Neuronal stem cell (in vitro differentiated cells): Measurements from ENCODE around the gene MSANTD2.
A peak's percentile ranks its signal among the peaks of the same experiment; 100 is the strongest.

ENCODE experiments used
- DNase-seq: peaks from one replicate; pipeline ENCODE4 v3.0.0-alpha.2; 2013; ENCODE audit warnings: low spot score
- H2AFZ ChIP-seq: one replicate; pipeline ENCODE4 v1.6.1; 2013; ENCODE audit warnings: mild to moderate bottlenecking, low read length, inconsistent platforms
- H2AK5ac ChIP-seq: 2 replicates; pipeline ENCODE4 v1.6.1; 2013; ENCODE audit warnings: low read depth, mild to moderate bottlenecking, inconsistent platforms, low read length, moderate library complexity, mixed read lengths
- H2BK120ac ChIP-seq: 2 replicates; pipeline ENCODE4 v1.6.1; 2013; ENCODE audit warnings: low read depth, mild to moderate bottlenecking, inconsistent platforms, low read length, moderate library complexity, mixed read lengths
- H2BK12ac ChIP-seq: one replicate; pipeline ENCODE4 v1.6.1; 2013; ENCODE audit warnings: low read length, inconsistent platforms
- H2BK15ac ChIP-seq: 2 replicates; pipeline ENCODE4 v1.6.1; 2013; ENCODE audit warnings: mild to moderate bottlenecking, low read length, inconsistent platforms, mixed read lengths
- H2BK5ac ChIP-seq: one replicate; pipeline ENCODE4 v1.6.1; 2013; ENCODE audit warnings: inconsistent platforms, mild to moderate bottlenecking, low read length, moderate library complexity
- H3K14ac ChIP-seq: one replicate; pipeline ENCODE4 v1.6.1; 2013; ENCODE audit warnings: low read length, inconsistent platforms
- H3K18ac ChIP-seq: 2 replicates; pipeline ENCODE4 v1.6.1; 2013; ENCODE audit warnings: low read length, inconsistent platforms
- H3K23ac ChIP-seq: 2 replicates; pipeline ENCODE4 v1.6.1; 2013; ENCODE audit warnings: low read depth, mild to moderate bottlenecking, mixed read lengths, low read length, inconsistent platforms; ENCODE audit not compliant: poor library complexity
- H3K27ac ChIP-seq: replicated peaks from 3 replicates; pipeline ENCODE4 v1.5.1; 2013; ENCODE audit warnings: low read length, inconsistent platforms
- H3K27me3 ChIP-seq, 3 experiments: 2 replicates each; pipeline ENCODE4 v1.6.1; 2013; ENCODE audit warnings: low read length in 3 of 3, mild to moderate bottlenecking in 2 of 3, inconsistent platforms in 1 of 3, low read depth in 1 of 3, mixed read lengths in 1 of 3, moderate library complexity in 1 of 3; ENCODE audit not compliant: control insufficient read depth in 3 of 3, insufficient read depth in 3 of 3
- H3K36me3 ChIP-seq, 2 donors: replicated peaks in 1 of 2; 2 replicates each; pipeline ENCODE4 v1.6.1; 2013; ENCODE audit warnings: low read length in 2 of 2; ENCODE audit not compliant: control insufficient read depth in 2 of 2, insufficient read depth in 2 of 2
- H3K4ac ChIP-seq: 2 replicates; pipeline ENCODE4 v1.6.1; 2013; ENCODE audit warnings: inconsistent platforms, mild to moderate bottlenecking, low read length, moderate library complexity
- H3K4me1 ChIP-seq, 2 donors: 1 replicate in 1 of 2; 2 replicates in 1 of 2; pipeline ENCODE4 v1.6.1; 2013; ENCODE audit warnings: low read length in 2 of 2, low read depth in 1 of 2; ENCODE audit not compliant: control insufficient read depth in 2 of 2, insufficient read depth in 1 of 2
- H3K4me2 ChIP-seq: one replicate; pipeline ENCODE4 v1.6.1; 2013; ENCODE audit warnings: mild to moderate bottlenecking, low read length, inconsistent platforms; ENCODE audit not compliant: insufficient read depth, poor library complexity, severe bottlenecking
- H3K4me3 ChIP-seq, 2 donors: 2 replicates each; pipeline ENCODE4 v1.5.1; 2013; ENCODE audit warnings: low read length in 2 of 2, mild to moderate bottlenecking in 2 of 2, inconsistent platforms in 1 of 2, moderate library complexity in 1 of 2
- H3K79me1 ChIP-seq: one replicate; pipeline ENCODE4 v1.6.1; 2013; ENCODE audit warnings: low read depth, mild to moderate bottlenecking, inconsistent platforms, low read length, moderate library complexity
- H3K9ac ChIP-seq: one replicate; pipeline ENCODE4 v1.6.1; 2013; ENCODE audit warnings: mild to moderate bottlenecking, low read depth, low read length, inconsistent platforms; ENCODE audit not compliant: poor library complexity
- H3K9me3 ChIP-seq, 2 donors: replicated peaks in 1 of 2; 2 replicates each; pipeline versions ENCODE3 to v1.6.1; 2013; ENCODE audit warnings: low read length in 2 of 2, mild to moderate bottlenecking in 2 of 2, inconsistent platforms in 1 of 2, low read depth in 1 of 2, mixed read lengths in 1 of 2, moderate library complexity in 1 of 2; ENCODE audit not compliant: control insufficient read depth in 2 of 2, insufficient read depth in 1 of 2
- H4K8ac ChIP-seq: one replicate; pipeline ENCODE4 v1.6.1; 2013; ENCODE audit warnings: low read depth, mild to moderate bottlenecking, inconsistent platforms, low read length, moderate library complexity
- H4K91ac ChIP-seq: one replicate; pipeline ENCODE4 v1.6.1; 2013; ENCODE audit warnings: low read length, low read depth, mild to moderate bottlenecking, inconsistent platforms; ENCODE audit not compliant: poor library complexity
- WGBS, 2 donors: extraction: QIAGEN DNeasy Blood & Tissue Kit; methylation state at CpG; one replicate each; pipeline ENCODE4 v1.1.7; 2013; ENCODE audit warnings: missing lambda C conversion rate in 2 of 2, mixed read lengths in 1 of 2; ENCODE audit not compliant: insufficient read length in 2 of 2, insufficient replicate concordance in 1 of 2; ENCODE audit errors: extremely low coverage in 2 of 2; 5-methylcytosine and 5-hydroxymethylcytosine counted together

MSANTD2 gene

DNA sequence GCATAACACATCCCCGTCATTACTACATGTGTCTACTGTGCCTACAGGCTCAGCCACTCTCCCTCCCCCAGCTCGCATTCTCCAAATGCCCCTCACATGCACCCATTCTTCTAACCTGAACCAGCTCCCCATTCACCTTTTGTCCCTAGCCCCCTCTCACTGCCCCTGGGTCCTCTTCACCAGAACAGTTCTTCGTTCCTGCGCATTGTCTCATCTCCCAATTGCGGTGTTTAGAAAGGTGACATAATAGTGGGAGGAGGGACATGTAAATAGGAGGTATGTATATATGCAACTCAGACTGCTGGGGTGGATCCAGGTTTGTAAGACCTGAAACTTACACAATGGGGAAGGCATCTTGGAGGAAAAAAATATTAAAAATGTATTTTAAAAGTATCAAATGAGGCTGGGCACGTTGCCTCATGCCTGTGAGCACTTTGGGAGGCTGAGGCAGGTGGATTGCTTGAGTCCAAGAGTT, 43.4 kb downstream of the MSANTD2 start:
- H2BK12ac ChIP-seq: no peak overlapping the region
- H3K36me3 ChIP-seq: peaks cover 0 to 2% of the 10 kb centered on the region in 2 donors
- no peak for DNase-seq
- H3K4ac ChIP-seq: no peak overlapping the region
- no peak overlapping the region for H3K4me3 ChIP-seq
- H3K9me3 ChIP-seq: peaks cover 5 to 7% of the 10 kb centered on the region in 2 donors
- H2BK15ac ChIP-seq: no peak overlapping the region
- H3K23ac ChIP-seq: no peak overlapping the region
- no peak overlapping the region for H2BK120ac ChIP-seq
- no CpG with 5 or more reads among the region's 6 CpGs for WGBS, 2 donors
- no peak overlapping the region for H3K4me2 ChIP-seq
- peaks cover 9 to 31% of the 10 kb centered on the region in 2 donors for H3K4me1 ChIP-seq
- no peak overlapping the region for H3K9ac ChIP-seq
- H3K27me3 ChIP-seq: peaks cover 0 to 88% (median 55%) of the 10 kb centered on the region in 3 experiments
- H3K14ac ChIP-seq: no peak overlapping the region
- no peak overlapping the region for H4K8ac ChIP-seq
- no peak overlapping the region for H3K18ac ChIP-seq
- no peak overlapping the region for H4K91ac ChIP-seq
- H3K27ac ChIP-seq: no peak overlapping the region
- H2BK5ac ChIP-seq: no peak overlapping the region
- H3K79me1 ChIP-seq: no peaks in the 10 kb centered on the region
- H2AFZ ChIP-seq: no peak overlapping the region
- no peak overlapping the region for H2AK5ac ChIP-seq

DNA sequence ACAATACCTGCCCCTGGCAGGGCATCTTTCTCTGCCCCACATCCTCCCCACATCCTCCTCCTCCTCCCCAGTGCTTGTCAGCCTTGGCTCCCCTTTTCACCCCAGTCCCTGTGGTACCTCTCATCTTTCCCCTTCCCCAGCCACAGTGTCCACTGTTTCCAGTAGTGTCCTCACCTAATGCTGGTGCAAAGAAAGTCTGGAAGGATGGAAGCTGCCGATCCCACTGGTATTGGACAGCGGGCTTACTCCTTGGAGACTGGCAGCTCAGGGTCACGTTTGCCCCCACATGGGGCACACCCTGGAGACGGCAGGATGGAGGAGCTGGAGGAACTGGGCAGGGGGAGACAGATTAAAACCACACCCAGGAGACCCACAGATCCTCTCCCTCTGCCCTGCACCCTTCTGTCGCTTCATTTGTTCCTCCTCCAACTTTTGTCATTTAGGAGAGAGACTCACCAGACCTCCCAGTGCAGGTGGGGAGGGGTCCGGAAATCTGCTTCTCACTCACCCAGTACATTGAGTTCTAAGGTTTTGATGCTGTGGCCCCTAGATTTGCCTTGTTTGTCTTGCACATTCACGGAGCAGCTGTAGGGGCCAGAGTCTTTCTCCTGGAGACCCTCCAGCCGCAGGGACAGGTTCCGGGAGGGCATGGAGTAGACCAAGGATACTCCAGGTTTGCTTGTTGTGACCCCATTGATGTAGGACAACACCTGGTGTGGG, 44.0 kb downstream of the MSANTD2 start:
- Histone ChIP-seq H3K4ac (no peak overlapping the region), H3K4me3 (no peak overlapping the region), H3K36me3 (no peaks in the 10 kb centered on the region), H3K9me3 (peaks cover 5 to 6% of the 10 kb centered on the region in 2 donors), H3K4me1 (peaks cover 9 to 26% of the 10 kb centered on the region in 2 donors), H3K23ac (no peak overlapping the region), H2BK12ac (peak overlapping the region; percentile 42), H3K18ac (peak overlapping the region; percentile 83), H2BK5ac (no peak overlapping the region), H3K14ac (no peak overlapping the region), H3K27me3 (peaks cover 0 to 88% (median 55%) of the 10 kb centered on the region in 3 experiments), H2AFZ (no peak overlapping the region), H4K8ac (no peak overlapping the region), H2BK15ac (no peak overlapping the region), H2BK120ac (no peak overlapping the region), H4K91ac (no peak overlapping the region), H3K27ac (no peak overlapping the region), H3K4me2 (no peak overlapping the region), H3K9ac (no peak overlapping the region), H2AK5ac (peak overlapping the region; percentile 63), H3K79me1 (no peaks in the 10 kb centered on the region)
- DNase-seq: no peak
- WGBS, 2 donors: no CpG with 5 or more reads among the region's 9 CpGs

DNA sequence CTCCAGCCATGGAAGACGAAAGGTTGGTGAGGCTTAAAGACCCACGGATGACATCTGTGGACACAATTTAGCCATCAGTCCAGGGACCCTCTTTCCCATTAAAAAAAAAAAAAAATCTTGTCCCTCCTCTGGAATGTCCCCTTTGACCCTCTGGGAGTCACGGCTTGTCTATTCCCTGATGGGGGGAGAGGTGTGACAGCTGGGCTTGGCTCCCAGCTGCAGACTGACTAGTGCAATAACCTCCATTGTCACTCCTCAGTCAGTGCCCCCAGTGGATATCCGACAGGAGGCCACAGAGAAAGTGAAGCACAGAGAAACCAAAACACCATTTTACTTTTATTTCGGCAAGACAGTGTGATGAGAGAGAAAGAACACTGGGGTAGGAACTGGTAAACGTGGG, 45.5 kb downstream of the MSANTD2 start:
- no peak for DNase-seq
- Histone ChIP-seq H3K27ac (no peak overlapping the region), H3K27me3 (peaks cover 0 to 88% (median 53%) of the 10 kb centered on the region in 3 experiments)

GRCh38 chr11:124754309-124754708, 45.9 kb downstream of the MSANTD2 start:
- Histone ChIP-seq H4K8ac (no peak overlapping the region), H2AFZ (peak overlapping the region; percentile 21), H2BK5ac (no peak overlapping the region), H3K18ac (no peak overlapping the region), H3K4me2 (no peak overlapping the region), H3K27me3 (peaks cover 0 to 88% (median 52%) of the 10 kb centered on the region in 3 experiments), H2AK5ac (no peak overlapping the region), H3K4ac (no peak overlapping the region), H3K9ac (no peak overlapping the region), H3K4me3 (no peak overlapping the region), H2BK15ac (no peak overlapping the region), H3K36me3 (no peaks in the 10 kb centered on the region), H3K23ac (no peak overlapping the region), H3K14ac (no peak overlapping the region), H2BK120ac (no peak overlapping the region), H3K27ac (no peak overlapping the region), H3K79me1 (no peaks in the 10 kb centered on the region), H4K91ac (no peak overlapping the region), H3K9me3 (peaks cover 1 to 6% of the 10 kb centered on the region in 2 donors), H2BK12ac (no peak overlapping the region), H3K4me1 (peaks cover 9 to 20% of the 10 kb centered on the region in 2 donors)
- no peak for DNase-seq
- no CpG with 5 or more reads among the region's 4 CpGs for WGBS, 2 donors

More for the DNA sequence above, 45.5 kb downstream of the MSANTD2 start:
- Histone ChIP-seq H2BK15ac (no peak overlapping the region), H3K36me3 (no peaks in the 10 kb centered on the region), H2BK120ac (no peak overlapping the region), H4K91ac (no peak overlapping the region), H2BK12ac (no peak overlapping the region), H2AFZ (peak overlapping the region; percentile 21), H3K79me1 (no peaks in the 10 kb centered on the region), H3K4ac (no peak overlapping the region), H3K9ac (no peak overlapping the region), H3K4me1 (peaks cover 9 to 23% of the 10 kb centered on the region in 2 donors), H3K4me2 (no peak overlapping the region), H4K8ac (no peak overlapping the region), H3K23ac (no peak overlapping the region), H3K9me3 (peaks cover 5 to 8% of the 10 kb centered on the region in 2 donors), H3K4me3 (no peak overlapping the region), H3K18ac (no peak overlapping the region), H2BK5ac (no peak overlapping the region), H3K14ac (no peak overlapping the region), H2AK5ac (no peak overlapping the region)
- WGBS, 2 donors: no CpG with 5 or more reads among the region's 6 CpGs
